GM04504 (cell line): Measurements from ENCODE around the gene SYF2.
"Not testable (repeated sequence)": the region's sequence is repeated elsewhere in the genome, so short reads cannot be mapped to it uniquely, and the experiment has no call there.

Experiments
- DNase-seq: peaks from one replicate; pipeline ENCODE4 v3.0.0-alpha.2; 2012; ENCODE audit warnings: low read depth

The SYF2 gene

GRCh38 chr1:25232027-25232865 is at the start of gene SYF2:
Gene SYF2 (minus strand): TSS chr1:25232502. CDS start chr1:25232467, 35 bp downstream.
- peak; percentile 83 for DNase-seq

- DNase-seq, result not testable (repeated sequence)
Measured at GRCh38 chr1:25279693-25280111, 47.4 kb upstream of the SYF2 start.

- not testable (repeated sequence) for DNase-seq
Measured at GRCh38 chr1:25278790-25279189, 46.5 kb upstream of the SYF2 start.

GRCh38 chr1:25278358-25278757 is 46.1 kb upstream of the SYF2 start:
- DNase-seq, result not testable (repeated sequence)

GRCh38 chr1:25277295-25277694 is 45.0 kb upstream of the SYF2 start:
- not testable (repeated sequence) for DNase-seq

GRCh38 chr1:25275648-25276047 is 43.3 kb upstream of the SYF2 start:
- DNase-seq, result not testable (repeated sequence)

GRCh38 chr1:25272238-25272637 is 39.9 kb upstream of the SYF2 start, which contains the start of gene RHD:
Gene RHD (plus strand): TSS chr1:25272509. CDS start chr1:25272548, 39 bp downstream.
- DNase-seq, result not testable (repeated sequence)

GRCh38 chr1:25268143-25268760 is 36.0 kb upstream of the SYF2 start:
- DNase-seq, result not testable (repeated sequence)

- DNase-seq, result not testable (repeated sequence)
Measured at GRCh38 chr1:25267288-25268142, 35.2 kb upstream of the SYF2 start.

- not testable (repeated sequence) for DNase-seq
Measured at GRCh38 chr1:25266554-25267287, 34.4 kb upstream of the SYF2 start.

- DNase-seq, result not testable (repeated sequence)
Measured at GRCh38 chr1:25260336-25260735, 28.0 kb upstream of the SYF2 start.

- DNase-seq, result peak; percentile 30
Measured at GRCh38 chr1:25259813-25260212, 27.5 kb upstream of the SYF2 start.

- DNase-seq, result no peak
Measured at GRCh38 chr1:25257196-25257595, 24.9 kb upstream of the SYF2 start.

GRCh38 chr1:25256578-25256965 is 24.3 kb upstream of the SYF2 start:
- DNase-seq, result no peak

GRCh38 chr1:25255706-25256577 is 23.6 kb upstream of the SYF2 start:
- DNase-seq, result no peak

GRCh38 chr1:25253911-25254310 is 21.6 kb upstream of the SYF2 start:
- DNase-seq, result peak; percentile 73

GRCh38 chr1:25247829-25248754 is 15.8 kb upstream of the SYF2 start:
- no peak for DNase-seq

- DNase-seq, result peak; percentile 98
Measured at GRCh38 chr1:25247024-25247828, 14.9 kb upstream of the SYF2 start, which contains the start of gene RSRP1. Gene RSRP1 (minus strand): TSS chr1:25247454. CDS start chr1:25246963, 491 bp downstream.
